AG20443 (cell line): ENCODE results near the gene IRX3.

ENCODE experiments used
- DNase-seq: peaks from one replicate; pipeline ENCODE4 v3.0.0; 2012; ENCODE audit warnings: low spot score, mixed read lengths

The IRX3 gene

DNA sequence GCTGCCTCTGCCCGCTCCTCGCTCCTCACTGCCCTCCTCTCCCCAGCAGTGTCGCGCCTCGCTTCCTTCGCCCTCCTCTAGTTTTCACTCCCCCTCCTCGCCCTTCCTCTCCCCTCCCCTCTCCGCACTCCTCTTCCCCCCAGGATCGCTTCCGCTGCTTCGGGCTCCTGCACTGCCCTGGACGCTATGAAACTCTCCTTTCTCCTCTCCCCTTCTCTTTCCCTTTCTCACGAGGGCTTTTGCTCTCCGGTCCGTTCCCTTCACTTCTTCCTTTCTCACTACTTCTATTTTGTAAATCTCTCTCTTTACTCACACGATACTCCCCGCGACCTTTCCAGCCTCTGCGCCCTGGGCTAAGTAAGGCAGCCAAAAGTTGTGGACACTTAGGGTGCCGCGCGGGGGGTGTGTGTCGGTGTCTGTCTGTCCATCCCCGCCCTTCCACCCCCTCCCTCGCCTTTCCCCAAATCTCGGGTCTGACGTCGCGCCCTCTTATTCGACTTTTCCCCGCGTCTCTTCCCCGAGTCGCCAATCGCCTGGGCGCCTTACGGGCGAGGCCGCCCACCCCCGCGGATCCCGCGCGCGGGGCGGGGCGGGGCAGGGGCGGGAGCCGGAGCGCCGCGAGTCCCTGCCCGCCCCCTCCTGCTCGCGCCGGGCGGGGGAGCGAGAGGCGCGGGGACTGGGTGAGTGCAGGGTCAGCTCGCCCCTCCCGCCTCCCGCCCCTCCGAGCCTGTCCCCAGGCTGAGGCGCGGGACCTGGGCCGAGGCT lies at the start of gene IRX3:
Gene IRX3, minus strand, starts transcription at position 422 of the 765 bp plus-strand sequence. CDS start 737 bp downstream, outside the sequence.
- DNase-seq: peak; percentile 98

DNA sequence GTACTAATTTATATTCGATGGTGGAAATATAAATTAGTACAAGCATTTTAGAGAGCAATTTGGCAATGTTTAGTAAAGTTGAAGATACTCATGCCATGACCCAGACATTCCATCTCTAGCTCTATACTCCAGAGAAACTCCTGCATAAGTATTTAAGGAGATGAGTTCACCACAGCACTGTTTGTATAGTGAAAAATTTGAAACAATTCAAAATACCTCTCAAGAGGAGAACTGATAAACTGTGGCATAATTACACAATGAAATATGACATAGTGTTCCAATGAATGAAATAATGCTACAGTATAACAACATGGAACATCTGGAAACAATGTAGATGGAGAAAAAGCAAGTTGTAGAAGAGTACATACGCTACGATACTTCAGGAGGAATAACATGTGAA lies 48.6 kb upstream of the IRX3 start:
- DNase-seq: no peak

DNA sequence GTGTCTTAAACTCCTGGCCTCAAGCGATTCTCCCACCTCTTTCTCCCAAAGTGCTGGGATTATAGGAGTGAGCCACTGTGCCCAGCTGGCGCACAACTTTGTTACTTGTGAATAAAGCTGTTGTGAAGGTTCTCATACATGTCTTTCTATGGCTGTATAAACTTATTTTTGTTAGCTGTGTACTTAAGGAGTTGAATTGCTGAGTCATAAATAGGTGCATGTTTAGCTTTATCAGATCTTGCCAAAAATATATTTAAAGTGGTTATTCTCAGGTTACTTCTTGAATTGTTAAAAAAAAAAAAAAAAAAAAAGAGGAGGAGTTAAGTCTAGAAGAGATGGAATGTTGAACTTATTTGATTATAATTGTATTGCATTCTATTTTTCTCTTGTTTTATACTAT lies 47.6 kb upstream of the IRX3 start:
- no peak for DNase-seq

DNA sequence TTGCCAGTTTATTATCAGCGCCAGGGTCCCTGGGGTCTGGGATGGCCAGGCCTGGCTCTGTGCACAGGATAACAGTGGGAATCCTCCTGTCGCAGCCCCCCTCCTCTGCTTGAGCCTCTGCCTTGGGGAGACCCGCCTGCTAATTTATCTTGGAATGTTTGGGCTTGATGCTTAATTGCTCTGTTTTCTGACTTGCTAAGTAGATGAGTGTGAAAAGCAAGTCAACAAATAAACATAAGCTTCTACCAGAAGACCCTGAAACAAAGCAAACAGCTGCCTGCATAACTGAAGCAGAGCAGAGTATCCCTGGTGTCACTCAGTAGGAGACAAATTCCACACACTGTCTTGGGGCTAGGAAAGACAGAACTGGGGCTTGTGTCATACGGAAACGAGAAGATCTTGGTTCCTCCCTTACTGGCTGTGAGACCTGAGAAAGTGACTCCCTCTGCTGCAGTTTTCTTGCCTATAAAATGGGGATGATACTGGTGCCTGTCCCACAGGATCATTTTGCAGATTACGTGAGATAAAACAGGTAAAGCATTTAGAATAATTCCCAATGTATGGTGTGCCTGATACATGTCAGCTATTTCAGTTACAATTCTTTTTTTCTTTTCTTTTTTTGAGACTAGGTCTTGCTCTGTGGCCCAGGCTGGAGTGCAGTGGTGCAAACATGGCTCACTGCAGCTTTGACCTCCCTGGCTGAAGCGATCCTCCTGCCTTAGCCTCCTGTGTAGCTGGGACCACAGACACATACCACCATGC lies 44.8 kb upstream of the IRX3 start:
- DNase-seq: no peak

DNA sequence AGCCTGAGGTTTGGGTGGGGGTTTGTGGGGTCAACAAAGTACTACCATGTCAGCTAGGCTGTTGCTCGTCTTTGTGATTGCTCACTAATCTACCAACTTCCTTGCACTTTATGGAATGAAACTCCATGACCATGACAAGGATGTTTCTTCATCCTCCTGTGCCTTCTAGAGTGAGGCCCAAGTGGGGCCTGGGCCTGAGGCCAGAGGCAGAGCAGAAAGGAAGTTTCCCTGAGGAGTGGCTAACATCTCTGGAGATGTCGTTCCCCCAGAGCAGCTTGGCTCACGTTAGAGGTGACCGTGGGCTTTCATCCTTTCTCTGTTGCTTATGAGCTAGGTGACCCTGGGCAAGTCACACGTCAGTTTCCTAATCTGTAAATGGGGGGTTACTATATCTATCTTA lies 41.0 kb upstream of the IRX3 start:
- no peak for DNase-seq

DNA sequence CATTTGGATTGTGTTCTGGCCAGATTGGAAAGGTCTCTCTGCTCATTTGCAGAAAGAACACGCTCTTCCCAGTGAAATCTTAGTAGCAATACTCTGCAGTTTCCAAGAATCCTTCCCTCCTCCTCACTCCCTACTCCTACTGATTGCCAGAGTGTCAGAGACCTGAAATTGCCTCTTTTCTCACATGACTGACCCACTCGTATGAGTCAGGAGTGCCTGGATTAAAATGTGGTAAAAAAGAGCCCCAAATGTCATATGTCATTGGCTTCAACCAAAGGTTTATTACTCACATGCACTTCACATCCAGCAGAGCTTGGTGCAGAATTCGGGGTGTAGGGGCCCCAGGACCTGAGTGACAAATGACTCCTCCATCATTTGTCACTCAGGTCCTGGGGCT lies 39.7 kb upstream of the IRX3 start:
- DNase-seq: peak; percentile 53

DNA sequence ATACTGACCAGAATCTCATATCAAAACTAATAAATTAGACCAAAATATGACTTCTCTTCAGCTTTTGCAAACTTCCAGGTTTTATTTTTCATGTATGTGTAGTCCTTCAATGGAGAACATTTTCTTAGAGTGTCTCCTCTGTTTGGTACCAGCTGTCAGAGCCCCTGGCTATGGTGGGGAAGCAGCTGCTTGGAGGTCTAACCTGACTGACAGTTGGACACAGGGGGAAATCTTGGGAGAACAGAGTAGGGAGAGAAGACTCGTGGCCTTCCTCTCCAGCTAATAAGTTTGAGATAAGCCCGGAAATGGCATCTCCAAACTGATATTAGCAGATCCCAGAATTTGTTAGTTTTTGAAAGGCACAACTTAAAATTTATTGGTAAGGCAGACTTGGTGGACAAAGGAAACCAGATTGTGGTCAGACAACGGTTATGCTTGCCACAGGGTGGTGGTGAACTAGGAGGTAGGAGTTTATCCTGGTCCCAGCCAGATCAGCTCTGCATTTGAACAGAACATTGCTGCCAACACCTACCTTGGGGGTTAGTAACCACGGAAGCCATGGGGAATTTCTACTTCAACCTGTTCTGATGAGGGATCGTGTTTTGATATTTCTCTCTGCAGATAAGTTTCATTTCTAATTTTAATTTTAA lies 39.2 kb upstream of the IRX3 start:
- no peak for DNase-seq

DNA sequence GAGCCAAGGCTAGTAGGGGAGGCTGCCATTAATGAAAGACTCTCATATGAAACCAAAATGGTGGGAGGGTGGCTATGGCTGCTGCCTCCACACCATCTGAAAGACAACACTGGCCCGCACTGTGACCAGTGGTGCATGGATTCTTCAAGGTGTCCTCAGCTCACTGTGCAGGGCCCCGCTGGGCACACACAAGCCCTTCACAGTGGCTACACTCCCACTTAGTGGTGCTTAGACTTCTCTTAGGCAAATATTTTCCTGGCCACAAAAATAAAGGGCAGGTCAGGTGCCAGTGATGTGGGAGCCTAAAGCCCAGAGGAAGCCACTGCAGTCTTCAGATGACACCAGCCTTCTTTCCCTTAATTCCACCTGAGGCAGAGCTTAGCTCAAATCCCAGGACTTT lies 38.1 kb upstream of the IRX3 start:
- DNase-seq: no peak

DNA sequence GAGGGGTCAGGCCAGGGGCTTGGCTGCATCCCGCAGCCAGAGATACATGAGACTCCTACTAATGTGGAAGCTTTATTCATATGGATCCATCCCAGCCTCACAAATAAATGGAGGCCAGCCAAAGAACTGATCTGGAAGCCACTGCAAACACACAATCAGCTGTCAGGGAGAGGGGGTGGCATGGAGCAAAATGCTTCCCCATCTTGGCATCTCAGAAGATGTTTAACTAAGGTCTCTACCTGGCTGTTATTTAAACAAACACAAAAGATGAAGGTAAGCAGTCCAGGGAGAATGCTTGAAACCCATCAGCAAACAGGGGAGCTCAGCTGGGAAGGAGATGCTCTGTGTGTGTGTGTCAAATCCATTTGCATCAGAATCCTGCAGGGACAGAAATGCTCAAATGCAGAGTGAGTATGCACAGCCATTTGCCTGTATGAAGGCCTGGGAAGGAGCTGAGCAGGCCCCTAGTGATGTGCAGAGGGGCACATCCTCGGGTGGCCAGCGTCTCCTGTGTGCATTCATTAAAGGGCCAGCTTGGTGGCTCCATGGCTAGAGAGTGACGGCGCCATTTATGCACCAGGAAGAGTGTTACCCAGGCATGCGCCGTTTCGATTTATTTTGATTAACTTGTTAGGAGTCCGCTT lies 34.2 kb upstream of the IRX3 start:
- DNase-seq: no peak

DNA sequence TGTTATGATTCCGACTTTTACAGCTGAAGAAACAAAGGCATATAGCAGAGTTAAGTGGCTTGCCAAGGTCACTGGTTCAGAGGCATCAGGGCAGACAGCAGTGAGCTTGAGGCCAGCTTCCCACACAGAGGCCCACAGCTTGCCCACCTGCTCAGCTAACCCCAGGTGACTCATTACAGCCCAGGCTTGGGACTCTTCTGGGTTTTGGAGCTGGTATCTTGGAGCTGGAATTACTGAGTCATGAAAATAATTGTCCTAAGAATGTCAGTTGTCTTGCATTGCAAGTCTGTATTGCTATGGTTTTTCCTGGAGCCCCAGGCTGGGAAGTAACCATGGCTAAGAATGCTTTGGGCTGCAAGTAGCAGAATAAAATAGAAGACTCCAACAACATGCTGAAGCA lies 32.4 kb upstream of the IRX3 start:
- peak; percentile 27 for DNase-seq

DNA sequence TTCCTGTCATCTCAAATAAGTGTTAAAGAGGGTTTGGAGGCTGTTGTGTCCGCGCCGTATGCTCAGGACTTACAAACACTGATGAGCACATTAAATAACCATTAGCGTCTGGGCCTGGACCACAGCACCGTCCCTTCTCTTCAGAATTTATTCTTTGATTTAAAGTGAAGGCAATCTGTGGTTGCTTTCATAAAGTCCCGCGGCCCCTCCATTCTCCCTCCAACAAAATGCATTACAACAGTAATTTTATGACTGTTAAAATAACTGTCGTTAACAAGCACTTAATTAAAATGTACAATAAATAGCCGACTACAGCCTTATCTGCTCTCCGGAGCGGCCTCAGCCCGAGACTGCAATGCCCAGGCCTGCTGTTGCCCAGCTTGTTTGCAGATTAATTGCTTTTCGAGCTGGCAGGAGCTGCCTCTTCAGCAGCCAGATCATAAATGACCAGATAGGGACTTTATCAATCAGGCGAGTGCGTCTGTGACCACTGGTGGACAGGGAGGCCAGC lies 30.6 kb upstream of the IRX3 start:
- no peak for DNase-seq

DNA sequence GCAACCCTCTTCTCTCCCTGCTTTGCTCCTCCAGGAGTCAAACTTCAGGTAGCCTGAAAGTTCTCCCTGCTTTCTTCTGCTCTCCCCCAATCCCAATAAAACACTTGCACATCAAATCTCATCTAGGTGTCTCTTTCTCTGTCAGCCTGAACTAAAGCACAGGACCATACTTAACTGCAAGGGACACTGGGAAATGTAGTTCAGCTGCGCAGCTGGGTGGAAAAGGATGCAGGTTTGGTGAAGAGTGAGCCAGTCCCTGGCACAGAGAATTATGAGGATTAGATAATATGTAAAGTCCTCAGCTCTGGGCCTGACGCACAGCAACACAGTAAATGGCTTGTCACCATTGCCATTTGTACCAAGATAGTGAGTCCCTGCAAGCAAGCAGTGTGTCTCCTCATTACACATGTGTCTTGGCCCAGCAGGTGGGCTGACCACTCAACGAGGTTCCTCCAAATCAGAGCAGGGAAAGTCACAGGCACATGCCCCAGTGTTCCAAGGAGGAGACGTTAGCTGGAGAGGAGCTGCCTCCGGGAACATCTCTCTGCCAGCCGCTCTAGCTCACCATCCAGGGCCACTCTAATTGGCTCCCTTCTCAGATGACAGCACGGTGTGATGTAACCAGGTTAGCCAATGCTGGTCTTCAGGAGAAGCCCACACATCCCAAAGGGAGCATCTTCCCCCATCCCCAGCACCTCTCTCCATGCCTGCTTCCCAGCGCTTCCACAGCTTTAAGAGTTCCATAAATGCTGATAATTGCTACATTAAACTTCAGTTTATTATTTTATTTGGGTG lies 29.7 kb upstream of the IRX3 start:
- DNase-seq: no peak

DNA sequence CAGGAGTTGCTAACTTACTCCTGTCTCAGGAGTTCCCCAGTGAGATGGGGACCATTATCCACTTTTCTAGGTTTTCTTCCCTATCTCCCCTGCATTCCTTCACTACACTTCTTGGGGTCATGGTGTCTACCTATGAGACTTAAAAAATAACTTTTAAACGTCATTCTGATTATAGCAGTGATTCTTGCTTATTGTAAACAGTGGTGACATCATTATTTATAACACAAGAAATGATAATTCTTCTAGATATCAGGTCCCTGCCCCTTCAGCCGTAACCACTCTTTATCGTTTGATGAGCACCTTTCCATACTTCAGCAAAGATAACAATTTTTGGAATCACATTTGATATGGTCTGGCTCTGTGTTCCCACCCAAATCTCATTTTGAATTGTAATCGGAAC lies 27.2 kb upstream of the IRX3 start:
- DNase-seq: no peak

DNA sequence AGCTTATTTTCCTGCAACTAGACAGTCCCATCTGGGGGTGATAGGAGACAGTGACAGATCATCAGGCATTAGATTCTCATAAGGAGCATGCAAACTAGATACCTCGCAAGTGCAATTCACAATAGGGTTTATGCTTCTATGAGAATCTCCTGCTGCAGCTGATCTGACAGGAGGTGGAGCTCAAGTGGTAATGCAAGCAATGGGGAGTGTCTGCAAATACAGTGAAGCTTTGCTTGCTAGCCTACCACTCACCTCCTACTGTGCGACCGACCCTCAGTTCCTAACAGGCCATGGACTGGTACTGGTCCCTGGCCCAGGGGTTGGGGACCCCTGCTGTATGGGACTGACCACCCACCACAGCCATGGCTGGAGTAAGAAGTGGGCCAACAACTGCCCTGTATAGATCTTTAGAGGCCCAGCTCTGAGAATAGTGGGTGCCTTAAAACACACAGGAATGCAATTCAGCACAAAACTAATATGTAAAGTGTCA lies 26.0 kb upstream of the IRX3 start:
- no peak for DNase-seq

DNA sequence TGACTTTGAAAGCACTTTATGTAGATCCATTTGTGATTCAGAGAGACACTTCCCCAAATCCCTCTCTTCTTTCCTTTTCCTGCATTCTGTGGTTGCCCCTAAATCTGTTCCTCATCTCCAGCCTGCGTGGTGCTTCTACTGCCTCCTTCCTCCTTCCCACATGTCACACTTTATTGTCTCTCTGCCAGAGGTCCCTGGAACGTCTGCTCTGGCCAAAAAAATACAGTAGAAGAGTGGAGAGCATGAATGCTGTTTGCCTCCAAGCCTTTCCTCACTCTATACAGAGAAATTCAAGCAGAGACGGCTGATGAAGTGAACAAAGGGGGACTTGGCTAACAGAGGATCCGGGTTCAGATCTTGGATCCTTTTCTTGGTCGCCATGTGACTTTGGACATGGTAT lies 22.8 kb upstream of the IRX3 start:
- DNase-seq: no peak

DNA sequence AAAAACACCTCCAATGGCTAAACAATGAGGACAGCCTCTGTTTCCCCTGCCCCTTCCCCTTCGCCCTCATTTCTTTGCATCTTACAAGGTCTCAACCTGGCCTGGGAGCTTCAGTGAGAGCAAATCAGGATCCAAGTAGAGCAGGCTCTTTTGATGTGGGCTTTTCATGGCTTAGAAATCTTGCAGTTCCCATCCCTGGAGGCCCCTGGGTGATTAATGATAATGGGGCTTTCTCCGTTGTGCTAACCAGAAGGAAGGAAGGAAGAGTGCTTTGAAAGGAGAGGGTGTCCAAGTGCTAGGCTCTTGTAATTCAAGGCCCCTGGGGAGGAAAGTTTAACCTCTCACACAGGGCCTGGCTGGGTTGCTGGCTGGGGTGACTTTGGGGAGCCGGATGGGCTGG lies 18.5 kb upstream of the IRX3 start:
- DNase-seq: no peak

DNA sequence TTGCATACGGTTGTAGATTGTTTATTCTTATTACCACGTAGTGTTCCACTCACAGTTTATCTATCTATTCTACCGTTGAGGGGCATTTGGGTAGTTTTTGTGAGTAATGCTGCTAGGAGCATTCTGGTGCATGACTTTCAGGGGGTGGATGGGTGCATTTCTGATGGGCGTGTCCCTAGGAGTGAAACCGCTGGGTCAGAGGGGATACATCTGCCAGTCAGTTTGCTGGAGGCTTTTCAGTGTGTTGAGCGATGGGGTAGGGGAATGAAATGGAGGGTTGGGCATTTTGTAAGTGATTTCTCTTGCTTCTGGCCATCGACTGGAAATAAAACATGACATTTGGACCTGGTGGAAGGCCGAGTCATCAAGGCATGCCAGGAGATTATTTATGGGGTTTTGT lies 17.0 kb upstream of the IRX3 start:
- no peak for DNase-seq

DNA sequence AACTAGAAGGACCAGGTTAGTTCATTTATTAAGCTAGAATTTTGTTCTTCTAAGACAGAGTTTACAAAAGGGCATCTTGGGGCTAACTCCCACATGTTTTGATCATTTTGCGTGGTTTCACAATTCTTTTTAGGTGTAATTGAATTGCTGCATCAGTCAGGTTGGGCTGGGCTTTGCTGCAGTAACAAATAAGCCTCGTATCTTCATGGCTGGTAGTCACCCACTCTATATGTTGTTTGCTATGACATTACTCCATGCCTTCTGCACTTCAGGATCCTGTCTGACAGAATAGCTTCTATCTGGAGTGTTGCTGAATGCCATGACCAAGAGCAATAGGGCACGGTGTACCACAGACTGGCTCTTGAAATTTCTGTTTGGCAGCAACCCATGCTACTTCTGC lies 10.6 kb upstream of the IRX3 start:
- no peak for DNase-seq

DNA sequence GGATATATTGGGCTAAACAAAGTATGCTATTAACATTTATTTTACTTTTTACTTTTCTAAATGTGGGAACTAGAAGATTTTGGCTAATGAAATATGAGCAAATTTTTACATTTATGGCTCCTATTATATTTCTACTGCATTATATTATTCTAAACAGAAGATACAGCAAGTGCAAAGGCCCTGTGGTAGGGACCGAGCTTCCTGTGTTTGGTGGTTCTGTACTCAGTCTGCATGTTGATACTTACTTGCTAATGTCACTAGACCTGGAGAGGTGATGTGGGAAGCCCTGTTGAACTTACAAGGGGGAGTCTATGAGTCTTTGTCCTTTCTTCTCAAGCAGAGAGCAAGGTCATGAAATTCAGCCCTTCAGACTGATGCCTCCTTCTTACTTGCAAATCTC lies 10.0 kb upstream of the IRX3 start:
- DNase-seq: no peak

DNA sequence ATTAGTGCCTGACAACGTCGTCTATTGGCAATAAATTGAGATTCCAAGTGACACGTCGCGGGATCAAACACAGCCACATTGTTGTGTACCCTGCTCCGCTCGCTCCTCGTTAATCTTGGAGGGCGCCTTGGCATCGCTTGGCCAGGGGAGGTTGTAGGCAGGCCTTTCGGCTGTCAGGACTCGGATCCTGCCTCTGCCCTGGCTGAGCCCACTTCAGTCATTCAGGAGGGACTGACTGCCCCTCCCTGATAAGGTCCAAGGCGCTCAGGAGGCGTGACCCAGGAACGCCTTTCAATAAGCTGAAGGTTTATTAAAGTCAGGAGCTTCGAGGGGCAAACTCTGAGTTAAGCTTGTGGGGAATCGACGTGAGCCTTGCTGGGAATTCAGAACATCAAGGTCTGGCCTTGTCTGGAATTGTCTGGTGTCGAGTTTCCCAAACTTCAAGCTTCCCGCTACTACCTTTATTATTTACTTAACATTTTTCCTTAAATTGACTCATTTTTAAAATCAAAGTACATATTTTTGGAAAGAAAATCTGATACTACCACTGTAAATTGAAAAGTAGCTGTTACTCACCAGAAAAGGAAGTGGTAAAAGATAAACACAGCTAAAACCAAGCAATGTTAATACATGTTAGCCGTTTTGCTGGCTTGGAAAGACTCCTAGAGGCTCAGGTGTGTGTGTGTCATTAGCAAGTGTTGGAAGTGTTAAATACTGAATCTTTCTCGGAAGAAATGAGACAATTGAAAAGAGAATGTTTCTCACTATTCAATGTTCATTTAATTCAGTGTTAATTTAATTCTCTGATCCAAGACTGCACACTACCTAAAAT lies 5.3 kb upstream of the IRX3 start:
- no peak for DNase-seq
